Measurements from ENCODE around the gene ATP6V1F. TPM values are rescaled to one million over a fixed set of nuclear protein-coding genes. Genes with fewer than 3 reads are reported as not detected.

Gene ATP6V1F
- total and polyA plus RNA-seq, 2 experiments from 2014 or later = 96.5 to 243 TPM

GRCh38 chr7:128884561-128885369 lies 22.1 kb downstream of the ATP6V1F start:
- Histone ChIP-seq H2AFZ (no peak overlapping the region), H3K4me3 (no peak overlapping the region), H3K27me3 (replicated peaks; ENCODE audit: insufficient read depth) (no peaks in the 10 kb centered on the region), H3K9me3 (ENCODE audit: low read depth) (no peaks in the 10 kb centered on the region), H3K9me2 (ENCODE audit: insufficient read depth) (no peaks in the 10 kb centered on the region), H3K79me2 (ENCODE audit: insufficient read depth) (no peaks in the 10 kb centered on the region), H3K9ac (no peak overlapping the region), H3K27ac (no peak overlapping the region), H3K4me2 (ENCODE audit: unreplicated experiment) (no peak overlapping the region), H3K36me3 (ENCODE audit: low read depth) (no peaks in the 10 kb centered on the region), H3F3A (ENCODE audit: insufficient read depth) (no peaks in the 10 kb centered on the region), H3K4me1 (ENCODE audit: insufficient read depth) (no peaks in the 10 kb centered on the region), H4K20me1 (ENCODE audit: insufficient read depth) (no peaks in the 10 kb centered on the region)
- DNase-seq = no peak
- in situ Hi-C loops (cut with MboI) = loop anchor here (25.0 kb wide), 1 partner anchor 272 kb away; no protein-coding TSS in a partner anchor
- TF ChIP-seq EZH2phosphoT487 (IDR thresholded peaks at IDR 0.05; ENCODE audit: insufficient read depth, low read depth) (no peak), EZH2 (IDR thresholded peaks at IDR 0.05; ENCODE audit: insufficient read depth, poor library complexity, severe bottlenecking) (no peak)
- 53 to 60% methylated on average over 19 to 26 of the region's 26 CpGs for WGBS, 2 experiments (ENCODE audit: low coverage in 1 of 2, low lambda C conversion rate in 2 of 2, missing lambda C conversion rate in 2 of 2)

GRCh38 chr7:128885370-128886187 lies 22.9 kb downstream of the ATP6V1F start:
- H3K4me3 ChIP-seq = no peak overlapping the region
- H3K27me3 ChIP-seq (replicated peaks; ENCODE audit: insufficient read depth) = no peaks in the 10 kb centered on the region
- H3K9ac ChIP-seq = no peak overlapping the region
- H2AFZ ChIP-seq = no peak overlapping the region
- no peak overlapping the region for H3K4me2 ChIP-seq (ENCODE audit: unreplicated experiment)
- in situ Hi-C loops (cut with MboI) = loop anchor here (25.0 kb wide), 1 partner anchor 273 kb away; no protein-coding TSS in a partner anchor
- H3K36me3 ChIP-seq (ENCODE audit: low read depth) = no peaks in the 10 kb centered on the region
- 79 to 83% methylated on average over 10 of the region's 10 CpGs for WGBS, 2 experiments (ENCODE audit: low coverage in 1 of 2, low lambda C conversion rate in 2 of 2, missing lambda C conversion rate in 2 of 2)
- no peak overlapping the region for H3K27ac ChIP-seq
- no peak for DNase-seq
- H3F3A ChIP-seq (ENCODE audit: insufficient read depth) = no peaks in the 10 kb centered on the region
- no peaks in the 10 kb centered on the region for H3K9me3 ChIP-seq (ENCODE audit: low read depth)
- no peak for TF ChIP-seq EZH2phosphoT487 (IDR thresholded peaks at IDR 0.05; ENCODE audit: insufficient read depth, low read depth)
- no peak for TF ChIP-seq EZH2 (IDR thresholded peaks at IDR 0.05; ENCODE audit: insufficient read depth, poor library complexity, severe bottlenecking)
- H3K79me2 ChIP-seq (ENCODE audit: insufficient read depth) = no peaks in the 10 kb centered on the region
- no peaks in the 10 kb centered on the region for H3K9me2 ChIP-seq (ENCODE audit: insufficient read depth)
- H3K4me1 ChIP-seq (ENCODE audit: insufficient read depth) = no peaks in the 10 kb centered on the region
- H4K20me1 ChIP-seq (ENCODE audit: insufficient read depth) = no peaks in the 10 kb centered on the region

GRCh38 chr7:128886391-128887168 lies 23.9 kb downstream of the ATP6V1F start:
- in situ Hi-C loops (cut with MboI) = loop anchor here (25.0 kb wide), 1 partner anchor 274 kb away; no protein-coding TSS in a partner anchor
- H3K36me3 ChIP-seq (ENCODE audit: low read depth) = no peaks in the 10 kb centered on the region
- H3K27me3 ChIP-seq (replicated peaks; ENCODE audit: insufficient read depth) = no peaks in the 10 kb centered on the region
- H2AFZ ChIP-seq = no peak overlapping the region
- no peak overlapping the region for H3K27ac ChIP-seq
- no peaks in the 10 kb centered on the region for H3F3A ChIP-seq (ENCODE audit: insufficient read depth)
- no peak overlapping the region for H3K4me3 ChIP-seq
- H3K79me2 ChIP-seq (ENCODE audit: insufficient read depth) = no peaks in the 10 kb centered on the region
- H4K20me1 ChIP-seq (ENCODE audit: insufficient read depth) = no peaks in the 10 kb centered on the region
- H3K9me2 ChIP-seq (ENCODE audit: insufficient read depth) = no peaks in the 10 kb centered on the region
- 66 to 74% methylated on average over 9 to 13 of the region's 14 CpGs for WGBS, 2 experiments (ENCODE audit: low coverage in 1 of 2, low lambda C conversion rate in 2 of 2, missing lambda C conversion rate in 2 of 2)
- no peaks in the 10 kb centered on the region for H3K9me3 ChIP-seq (ENCODE audit: low read depth)
- no peak overlapping the region for H3K9ac ChIP-seq
- H3K4me1 ChIP-seq (ENCODE audit: insufficient read depth) = no peaks in the 10 kb centered on the region
- no peak for TF ChIP-seq EZH2 (IDR thresholded peaks at IDR 0.05; ENCODE audit: insufficient read depth, poor library complexity, severe bottlenecking)
- no peak for TF ChIP-seq EZH2phosphoT487 (IDR thresholded peaks at IDR 0.05; ENCODE audit: insufficient read depth, low read depth)
- DNase-seq = no peak
- H3K4me2 ChIP-seq (ENCODE audit: unreplicated experiment) = no peak overlapping the region

Data from GM23248 (cell line).